ENCODE results near the gene VPS72. TPM values are rescaled to one million over a fixed set of nuclear protein-coding genes. Genes with fewer than 3 reads are reported as not detected.

Gene VPS72
- total and polyA plus RNA-seq, 10 of the 15 experiments (the other 5 are each of a cell fraction or from before 2014, with no cell fraction given), result 6.7 to 77.8 (median 58.1) TPM

DNA sequence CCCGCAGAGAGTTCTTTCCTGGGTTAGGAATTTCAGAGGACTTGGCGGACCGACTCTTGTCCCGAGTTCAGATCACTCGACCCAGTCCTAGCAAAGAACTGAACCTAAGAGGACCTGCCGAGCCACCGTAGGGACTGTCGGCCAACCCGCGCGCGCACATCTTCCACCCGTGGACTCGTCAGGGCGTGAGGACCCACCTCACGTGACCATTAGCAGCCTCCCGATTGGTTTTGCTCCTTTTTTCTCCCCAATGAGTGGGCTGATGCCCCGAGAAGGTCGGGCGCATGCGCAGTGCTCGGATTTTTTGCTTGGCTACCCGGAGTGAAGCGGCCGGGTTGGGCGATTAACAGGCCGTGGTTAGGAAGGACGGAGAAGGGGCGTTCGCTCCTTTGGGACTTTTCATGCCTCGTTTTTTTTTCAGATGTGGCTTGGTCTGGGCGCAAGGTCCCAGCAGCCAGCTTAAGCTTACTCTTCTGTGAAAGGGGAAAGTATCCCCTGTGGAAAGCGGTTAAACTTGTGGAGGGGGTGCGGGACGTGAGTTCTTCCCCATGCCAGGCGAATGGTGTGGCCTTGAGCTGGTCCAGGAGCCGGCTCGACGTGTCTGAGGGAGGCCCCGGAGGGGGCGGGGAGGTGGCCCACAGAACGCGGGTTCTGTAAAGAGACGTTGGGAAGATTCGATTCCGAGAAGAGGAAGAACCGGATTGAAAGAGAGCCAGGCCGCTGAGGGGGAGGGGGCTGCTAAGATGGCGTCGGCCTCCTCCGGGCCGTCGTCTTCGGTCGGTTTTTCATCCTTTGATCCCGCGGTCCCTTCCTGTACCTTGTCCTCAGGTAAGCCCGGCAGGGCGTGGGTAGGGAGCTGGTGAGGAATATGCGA, 8.5 kb upstream of the VPS72 start, which contains the start of gene PIP5K1A (continued):
- TF ChIP-seq, protein P1, sequence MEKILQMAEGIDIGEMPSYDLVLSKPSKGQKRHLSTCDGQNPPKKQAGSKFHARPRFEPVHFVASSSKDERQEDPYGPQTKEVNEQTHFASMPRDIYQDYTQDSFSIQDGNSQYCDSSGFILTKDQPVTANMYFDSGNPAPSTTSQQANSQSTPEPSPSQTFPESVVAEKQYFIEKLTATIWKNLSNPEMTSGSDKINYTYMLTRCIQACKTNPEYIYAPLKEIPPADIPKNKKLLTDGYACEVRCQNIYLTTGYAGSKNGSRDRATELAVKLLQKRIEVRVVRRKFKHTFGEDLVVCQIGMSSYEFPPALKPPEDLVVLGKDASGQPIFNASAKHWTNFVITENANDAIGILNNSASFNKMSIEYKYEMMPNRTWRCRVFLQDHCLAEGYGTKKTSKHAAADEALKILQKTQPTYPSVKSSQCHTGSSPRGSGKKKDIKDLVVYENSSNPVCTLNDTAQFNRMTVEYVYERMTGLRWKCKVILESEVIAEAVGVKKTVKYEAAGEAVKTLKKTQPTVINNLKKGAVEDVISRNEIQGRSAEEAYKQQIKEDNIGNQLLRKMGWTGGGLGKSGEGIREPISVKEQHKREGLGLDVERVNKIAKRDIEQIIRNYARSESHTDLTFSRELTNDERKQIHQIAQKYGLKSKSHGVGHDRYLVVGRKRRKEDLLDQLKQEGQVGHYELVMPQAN (conservative IDR thresholded peaks at IDR 0.05), result no peak
- TF ChIP-seq EZH2 (IDR thresholded peaks at IDR 0.05; ENCODE audit: borderline replicate concordance, control insufficient read depth, low read depth, low read length) (no peak), MYB (IDR thresholded peaks at IDR 0.05; ENCODE audit: borderline replicate concordance, low read depth, low read length) (no peak), NR2C1 (IDR thresholded peaks at IDR 0.05) (peak; percentile 66; the same call in 1 of the 2 replicates), ZNF274 (IDR thresholded peaks at IDR 0.05; ENCODE audit: insufficient read depth, insufficient read length) (no peak), RAD51 (IDR thresholded peaks at IDR 0.05) (peak; percentile 98), POU2F2 (IDR thresholded peaks at IDR 0.05; ENCODE audit: borderline replicate concordance, low read depth, low read length) (0 out of 3 replicates have a peak, but pooled peaks have one; percentile 44), EGR1 (IDR thresholded peaks at IDR 0.05; ENCODE audit: borderline replicate concordance in 1 of 2, low read depth in 2 of 2, low read length in 2 of 2) (peak in 1 of 2 experiments; percentile 58; a peak in 1 of 3 replicates), CREB1 (IDR thresholded peaks at IDR 0.05; ENCODE audit: low read depth) (peak; percentile 10; the same call in 1 of the 2 replicates), SIX5 (IDR thresholded peaks at IDR 0.05; ENCODE audit: low read depth, low read length, severe bottlenecking) (no peak), GATAD2B (conservative IDR thresholded peaks at IDR 0.05; ENCODE audit: low read depth) (peak; percentile 49; the same call in 1 of the 2 replicates)
- TF ChIP-seq, protein P2, sequence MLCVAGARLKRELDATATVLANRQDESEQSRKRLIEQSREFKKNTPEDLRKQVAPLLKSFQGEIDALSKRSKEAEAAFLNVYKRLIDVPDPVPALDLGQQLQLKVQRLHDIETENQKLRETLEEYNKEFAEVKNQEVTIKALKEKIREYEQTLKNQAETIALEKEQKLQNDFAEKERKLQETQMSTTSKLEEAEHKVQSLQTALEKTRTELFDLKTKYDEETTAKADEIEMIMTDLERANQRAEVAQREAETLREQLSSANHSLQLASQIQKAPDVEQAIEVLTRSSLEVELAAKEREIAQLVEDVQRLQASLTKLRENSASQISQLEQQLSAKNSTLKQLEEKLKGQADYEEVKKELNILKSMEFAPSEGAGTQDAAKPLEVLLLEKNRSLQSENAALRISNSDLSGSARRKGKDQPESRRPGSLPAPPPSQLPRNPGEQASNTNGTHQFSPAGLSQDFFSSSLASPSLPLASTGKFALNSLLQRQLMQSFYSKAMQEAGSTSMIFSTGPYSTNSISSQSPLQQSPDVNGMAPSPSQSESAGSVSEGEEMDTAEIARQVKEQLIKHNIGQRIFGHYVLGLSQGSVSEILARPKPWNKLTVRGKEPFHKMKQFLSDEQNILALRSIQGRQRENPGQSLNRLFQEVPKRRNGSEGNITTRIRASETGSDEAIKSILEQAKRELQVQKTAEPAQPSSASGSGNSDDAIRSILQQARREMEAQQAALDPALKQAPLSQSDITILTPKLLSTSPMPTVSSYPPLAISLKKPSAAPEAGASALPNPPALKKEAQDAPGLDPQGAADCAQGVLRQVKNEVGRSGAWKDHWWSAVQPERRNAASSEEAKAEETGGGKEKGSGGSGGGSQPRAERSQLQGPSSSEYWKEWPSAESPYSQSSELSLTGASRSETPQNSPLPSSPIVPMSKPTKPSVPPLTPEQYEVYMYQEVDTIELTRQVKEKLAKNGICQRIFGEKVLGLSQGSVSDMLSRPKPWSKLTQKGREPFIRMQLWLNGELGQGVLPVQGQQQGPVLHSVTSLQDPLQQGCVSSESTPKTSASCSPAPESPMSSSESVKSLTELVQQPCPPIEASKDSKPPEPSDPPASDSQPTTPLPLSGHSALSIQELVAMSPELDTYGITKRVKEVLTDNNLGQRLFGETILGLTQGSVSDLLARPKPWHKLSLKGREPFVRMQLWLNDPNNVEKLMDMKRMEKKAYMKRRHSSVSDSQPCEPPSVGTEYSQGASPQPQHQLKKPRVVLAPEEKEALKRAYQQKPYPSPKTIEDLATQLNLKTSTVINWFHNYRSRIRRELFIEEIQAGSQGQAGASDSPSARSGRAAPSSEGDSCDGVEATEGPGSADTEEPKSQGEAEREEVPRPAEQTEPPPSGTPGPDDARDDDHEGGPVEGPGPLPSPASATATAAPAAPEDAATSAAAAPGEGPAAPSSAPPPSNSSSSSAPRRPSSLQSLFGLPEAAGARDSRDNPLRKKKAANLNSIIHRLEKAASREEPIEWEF (IDR thresholded peaks at IDR 0.05; ENCODE audit: insufficient replicate concordance, low read depth, low read length), result no peak
- TF ChIP-seq, protein P3, sequence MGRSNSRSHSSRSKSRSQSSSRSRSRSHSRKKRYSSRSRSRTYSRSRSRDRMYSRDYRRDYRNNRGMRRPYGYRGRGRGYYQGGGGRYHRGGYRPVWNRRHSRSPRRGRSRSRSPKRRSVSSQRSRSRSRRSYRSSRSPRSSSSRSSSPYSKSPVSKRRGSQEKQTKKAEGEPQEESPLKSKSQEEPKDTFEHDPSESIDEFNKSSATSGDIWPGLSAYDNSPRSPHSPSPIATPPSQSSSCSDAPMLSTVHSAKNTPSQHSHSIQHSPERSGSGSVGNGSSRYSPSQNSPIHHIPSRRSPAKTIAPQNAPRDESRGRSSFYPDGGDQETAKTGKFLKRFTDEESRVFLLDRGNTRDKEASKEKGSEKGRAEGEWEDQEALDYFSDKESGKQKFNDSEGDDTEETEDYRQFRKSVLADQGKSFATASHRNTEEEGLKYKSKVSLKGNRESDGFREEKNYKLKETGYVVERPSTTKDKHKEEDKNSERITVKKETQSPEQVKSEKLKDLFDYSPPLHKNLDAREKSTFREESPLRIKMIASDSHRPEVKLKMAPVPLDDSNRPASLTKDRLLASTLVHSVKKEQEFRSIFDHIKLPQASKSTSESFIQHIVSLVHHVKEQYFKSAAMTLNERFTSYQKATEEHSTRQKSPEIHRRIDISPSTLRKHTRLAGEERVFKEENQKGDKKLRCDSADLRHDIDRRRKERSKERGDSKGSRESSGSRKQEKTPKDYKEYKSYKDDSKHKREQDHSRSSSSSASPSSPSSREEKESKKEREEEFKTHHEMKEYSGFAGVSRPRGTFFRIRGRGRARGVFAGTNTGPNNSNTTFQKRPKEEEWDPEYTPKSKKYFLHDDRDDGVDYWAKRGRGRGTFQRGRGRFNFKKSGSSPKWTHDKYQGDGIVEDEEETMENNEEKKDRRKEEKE (IDR thresholded peaks at IDR 0.05), result no peak
- TF ChIP-seq, protein P4, sequence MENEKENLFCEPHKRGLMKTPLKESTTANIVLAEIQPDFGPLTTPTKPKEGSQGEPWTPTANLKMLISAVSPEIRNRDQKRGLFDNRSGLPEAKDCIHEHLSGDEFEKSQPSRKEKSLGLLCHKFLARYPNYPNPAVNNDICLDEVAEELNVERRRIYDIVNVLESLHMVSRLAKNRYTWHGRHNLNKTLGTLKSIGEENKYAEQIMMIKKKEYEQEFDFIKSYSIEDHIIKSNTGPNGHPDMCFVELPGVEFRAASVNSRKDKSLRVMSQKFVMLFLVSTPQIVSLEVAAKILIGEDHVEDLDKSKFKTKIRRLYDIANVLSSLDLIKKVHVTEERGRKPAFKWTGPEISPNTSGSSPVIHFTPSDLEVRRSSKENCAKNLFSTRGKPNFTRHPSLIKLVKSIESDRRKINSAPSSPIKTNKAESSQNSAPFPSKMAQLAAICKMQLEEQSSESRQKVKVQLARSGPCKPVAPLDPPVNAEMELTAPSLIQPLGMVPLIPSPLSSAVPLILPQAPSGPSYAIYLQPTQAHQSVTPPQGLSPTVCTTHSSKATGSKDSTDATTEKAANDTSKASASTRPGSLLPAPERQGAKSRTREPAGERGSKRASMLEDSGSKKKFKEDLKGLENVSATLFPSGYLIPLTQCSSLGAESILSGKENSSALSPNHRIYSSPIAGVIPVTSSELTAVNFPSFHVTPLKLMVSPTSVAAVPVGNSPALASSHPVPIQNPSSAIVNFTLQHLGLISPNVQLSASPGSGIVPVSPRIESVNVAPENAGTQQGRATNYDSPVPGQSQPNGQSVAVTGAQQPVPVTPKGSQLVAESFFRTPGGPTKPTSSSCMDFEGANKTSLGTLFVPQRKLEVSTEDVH (IDR thresholded peaks at IDR 0.05; ENCODE audit: low read depth, partially characterized antibody), result no peak
